CD14-positive monocyte (primary cell): ENCODE measurements around the gene TCEAL6. TPM values are rescaled to one million over a fixed set of nuclear protein-coding genes. Genes with fewer than 3 reads are reported as not detected.

Experiments
- DNase-seq, 3 donors: peaks; one replicate each; pipeline ENCODE4 v3.0.0-alpha.2; 2011 to 2022
- H2AFZ ChIP-seq: 2 replicates; pipeline ENCODE4 v1.6.0; 2012; ENCODE audit warnings: mild to moderate bottlenecking, low read depth, low read length, inconsistent platforms; ENCODE audit not compliant: insufficient read depth, poor library complexity, severe bottlenecking
- H3K27ac ChIP-seq, 2 donors: 1 replicate in 1 of 2; 2 replicates in 1 of 2; pipeline ENCODE4 v1.5.1; 2012 to 2013; ENCODE audit warnings: low read length in 2 of 2, control low read depth in 1 of 2, inconsistent platforms in 1 of 2, low read depth in 1 of 2, mild to moderate bottlenecking in 1 of 2
- H3K27me3 ChIP-seq, 2 donors: one replicate each; pipeline versions ENCODE4 v1.6.0 to v1.6.1; 2011 to 2013; ENCODE audit warnings: low read length in 2 of 2; ENCODE audit not compliant: control insufficient read depth in 2 of 2, insufficient read depth in 2 of 2
- H3K36me3 ChIP-seq, 2 donors: replicated peaks in 1 of 2; 1 replicate in 1 of 2; 2 replicates in 1 of 2; pipeline versions ENCODE4 v1.5.1 to v1.6.1; 2012 to 2013; ENCODE audit warnings: low read length in 2 of 2, control low read depth in 1 of 2, inconsistent platforms in 1 of 2, mild to moderate bottlenecking in 1 of 2; ENCODE audit not compliant: insufficient read depth in 2 of 2, control insufficient read depth in 1 of 2
- H3K4me1 ChIP-seq, 2 donors: 1 replicate in 1 of 2; 2 replicates in 1 of 2; pipeline versions ENCODE4 v1.5.1 to v1.6.1; 2012 to 2013; ENCODE audit warnings: low read length in 2 of 2, control low read depth in 1 of 2, inconsistent platforms in 1 of 2, mild to moderate bottlenecking in 1 of 2, moderate library complexity in 1 of 2; ENCODE audit not compliant: insufficient read depth in 2 of 2, control insufficient read depth in 1 of 2
- H3K4me2 ChIP-seq: replicated peaks from 2 replicates; pipeline ENCODE3; 2012; ENCODE audit warnings: low read length, moderate library complexity, mild to moderate bottlenecking; ENCODE audit not compliant: poor library complexity, severe bottlenecking; ENCODE audit errors: extremely low read depth
- H3K4me3 ChIP-seq, 3 experiments: fragments of 200-600 bp in 1 of 3; sonication (generic) in 1 of 3; replicated peaks in 1 of 3; 1 replicate in 2 of 3; 2 replicates in 1 of 3; pipeline ENCODE4 v1.5.1; 2011 to 2013; ENCODE audit warnings: low read length in 3 of 3, mild to moderate bottlenecking in 3 of 3, control low read depth in 2 of 3, low read depth in 2 of 3, inconsistent platforms in 1 of 3, moderate library complexity in 1 of 3
- H3K79me2 ChIP-seq: 2 replicates; pipeline ENCODE4 v1.6.0; 2012; ENCODE audit warnings: mild to moderate bottlenecking, control low read depth, inconsistent platforms, low read length, moderate library complexity; ENCODE audit not compliant: insufficient read depth
- H3K9ac ChIP-seq: 2 replicates; pipeline ENCODE4 v1.6.0; 2017; ENCODE audit warnings: low read length, mild to moderate bottlenecking; ENCODE audit not compliant: insufficient read depth, poor library complexity, severe bottlenecking
- H3K9me3 ChIP-seq, 2 donors: replicated peaks in 1 of 2; 1 replicate in 1 of 2; 2 replicates in 1 of 2; pipeline versions ENCODE4 v1.5.1 to v1.6.1; 2012 to 2013; ENCODE audit warnings: low read length in 2 of 2, control low read depth in 1 of 2; ENCODE audit not compliant: control insufficient read depth in 1 of 2, insufficient read depth in 1 of 2
- H4K20me1 ChIP-seq: 2 replicates; pipeline ENCODE4 v1.6.0; 2012; ENCODE audit warnings: mild to moderate bottlenecking, low read length, control low read depth, moderate library complexity; ENCODE audit not compliant: insufficient read depth
- H3K27ac Mint-ChIP-seq, 7 donors: one replicate each; pipeline ENCODE4 v1.8.0; 2020; ENCODE audit warnings: mild to moderate bottlenecking in 7 of 7, mixed read lengths in 7 of 7, moderate library complexity in 6 of 7, inconsistent platforms in 2 of 7
- H3K27me3 Mint-ChIP-seq, 3 donors: one replicate each; pipeline ENCODE4 v1.8.0; 2021 to 2022; ENCODE audit warnings: low read depth in 3 of 3, mild to moderate bottlenecking in 3 of 3, mixed read lengths in 3 of 3, moderate library complexity in 3 of 3, inconsistent platforms in 1 of 3
- H3K36me3 Mint-ChIP-seq, 2 donors: one replicate each; pipeline ENCODE4 v1.8.0; 2020; ENCODE audit warnings: mixed read lengths in 2 of 2, inconsistent platforms in 1 of 2, mild to moderate bottlenecking in 1 of 2
- H3K4me1 Mint-ChIP-seq: one replicate; pipeline ENCODE4 v1.8.0; 2020; ENCODE audit warnings: mild to moderate bottlenecking, mixed read lengths
- H3K4me3 Mint-ChIP-seq, 2 donors: one replicate each; pipeline ENCODE4 v1.8.0; 2020; ENCODE audit warnings: mild to moderate bottlenecking in 2 of 2, mixed read lengths in 2 of 2, moderate library complexity in 1 of 2
- H3K9me3 Mint-ChIP-seq, 7 donors: one replicate each; pipeline ENCODE4 v1.8.0; 2020 to 2022; ENCODE audit warnings: mixed read lengths in 7 of 7, mild to moderate bottlenecking in 6 of 7, moderate library complexity in 6 of 7, inconsistent platforms in 2 of 7
- WGBS: methylation state at CpG from one replicate; pipeline ENCODE4 v1.1.5; 2013; ENCODE audit warnings: missing lambda C conversion rate; ENCODE audit not compliant: insufficient coverage; 5-methylcytosine and 5-hydroxymethylcytosine counted together
- intact Hi-C, 2 donors: fragments of 100-400 bp; cut with micrococcal nuclease; formaldehyde crosslinking; loops; one replicate each; pipeline versions ENCODE4 v1.15.0 to v1.15.1; 2023
- polyA plus RNA-seq, 3 donors: library from polyadenylated mRNA; depleted of rRNA in 1 of 3; unstranded in 2 of 3; stranded (reverse) in 1 of 3; fragments of 300-500 nt in 2 of 3; fragments of >200 nt in 1 of 3; fragmentation: Illumina TruSeq in 2 of 3; gene quantifications; 1 replicate in 2 of 3; 2 replicates in 1 of 3; pipeline ENCODE4 v1.2.3, GENCODE V29; 2012 to 2021
- TF ChIP-seq, protein P1 (sequence below): fragments of 200-600 bp; IDR thresholded peaks from one replicate; pipeline ENCODE4 v1.8.0; 2022; ENCODE audit warnings: antibody characterized with exemption, mild to moderate bottlenecking

The TCEAL6 gene
- polyA plus RNA-seq, 3 donors = not detected

- H3K4me1 Mint-ChIP-seq = peaks cover 17% of the 10 kb centered on the region
- no peaks in the 10 kb centered on the region for H3K36me3 ChIP-seq
- H3K4me1 ChIP-seq = peaks cover 0 to 5% of the 10 kb centered on the region in 2 donors
- H3K27me3 Mint-ChIP-seq = peaks cover 19 to 31% (median 27%) of the 10 kb centered on the region in 3 donors
- peak within 1 kb of the TSS; percentile 70 for H3K4me2 ChIP-seq
- peak; percentile 3 to 21 (median 11) for DNase-seq
- H3K9ac ChIP-seq = no peak within 1 kb of the TSS
- TF ChIP-seq, protein P1, sequence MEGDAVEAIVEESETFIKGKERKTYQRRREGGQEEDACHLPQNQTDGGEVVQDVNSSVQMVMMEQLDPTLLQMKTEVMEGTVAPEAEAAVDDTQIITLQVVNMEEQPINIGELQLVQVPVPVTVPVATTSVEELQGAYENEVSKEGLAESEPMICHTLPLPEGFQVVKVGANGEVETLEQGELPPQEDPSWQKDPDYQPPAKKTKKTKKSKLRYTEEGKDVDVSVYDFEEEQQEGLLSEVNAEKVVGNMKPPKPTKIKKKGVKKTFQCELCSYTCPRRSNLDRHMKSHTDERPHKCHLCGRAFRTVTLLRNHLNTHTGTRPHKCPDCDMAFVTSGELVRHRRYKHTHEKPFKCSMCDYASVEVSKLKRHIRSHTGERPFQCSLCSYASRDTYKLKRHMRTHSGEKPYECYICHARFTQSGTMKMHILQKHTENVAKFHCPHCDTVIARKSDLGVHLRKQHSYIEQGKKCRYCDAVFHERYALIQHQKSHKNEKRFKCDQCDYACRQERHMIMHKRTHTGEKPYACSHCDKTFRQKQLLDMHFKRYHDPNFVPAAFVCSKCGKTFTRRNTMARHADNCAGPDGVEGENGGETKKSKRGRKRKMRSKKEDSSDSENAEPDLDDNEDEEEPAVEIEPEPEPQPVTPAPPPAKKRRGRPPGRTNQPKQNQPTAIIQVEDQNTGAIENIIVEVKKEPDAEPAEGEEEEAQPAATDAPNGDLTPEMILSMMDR = no peak
- H3K4me3 Mint-ChIP-seq = peak within 1 kb of the TSS; percentile 74 to 93
- H3K79me2 ChIP-seq = no peaks in the 10 kb centered on the region
- no peaks in the 10 kb centered on the region for H3K36me3 Mint-ChIP-seq
- peaks cover 0 to 12% (median 5%) of the 10 kb centered on the region in 7 donors for H3K9me3 Mint-ChIP-seq
- H4K20me1 ChIP-seq = no peaks in the 10 kb centered on the region
- no peaks in the 10 kb centered on the region for H3K9me3 ChIP-seq
- WGBS = 0% methylated on average over 3 of the region's 15 CpGs
- peak within 1 kb of the TSS; percentile 69 for H2AFZ ChIP-seq
- H3K27ac ChIP-seq = no peak within 1 kb of the TSS
- intact Hi-C loops = no loop called here
- peak within 1 kb of the TSS; percentile 11 to 69 (median 29) for H3K4me3 ChIP-seq
- peak within 1 kb of the TSS in 1 of 7 donors; percentile 45 for H3K27ac Mint-ChIP-seq
- peaks cover 10 to 17% of the 10 kb centered on the region in 2 donors for H3K27me3 ChIP-seq
These were observed 13.5 kb upstream of the TCEAL6 start, which contains the start of gene BEX5 for GRCh38 chrX:102155806-102156179. Gene BEX5 (minus strand): TSS chrX:102155977. CDS start chrX:102154265, 1,712 bp downstream.

- no peaks in the 10 kb centered on the region for H4K20me1 ChIP-seq
- DNase-seq = no peak
- H3K27ac Mint-ChIP-seq = no peak overlapping the region
- H2AFZ ChIP-seq = peak overlapping the region; percentile 69
- no CpG with 5 or more reads among the region's 32 CpGs for WGBS
- peaks cover 0 to 5% of the 10 kb centered on the region in 2 donors for H3K4me1 ChIP-seq
- H3K36me3 ChIP-seq = no peaks in the 10 kb centered on the region
- H3K27me3 ChIP-seq = peaks cover 10 to 17% of the 10 kb centered on the region in 2 donors
- peaks cover 17% of the 10 kb centered on the region for H3K4me1 Mint-ChIP-seq
- peak overlapping the region; percentile 74 to 93 for H3K4me3 Mint-ChIP-seq
- H3K27me3 Mint-ChIP-seq = peaks cover 19 to 31% (median 27%) of the 10 kb centered on the region in 3 donors
- no peaks in the 10 kb centered on the region for H3K79me2 ChIP-seq
- H3K27ac ChIP-seq = no peak overlapping the region
- H3K4me2 ChIP-seq = peak overlapping the region; percentile 70
- no peaks in the 10 kb centered on the region for H3K36me3 Mint-ChIP-seq
- H3K9me3 Mint-ChIP-seq = peaks cover 0 to 12% (median 5%) of the 10 kb centered on the region in 7 donors
- H3K9me3 ChIP-seq = no peaks in the 10 kb centered on the region
- peak overlapping the region; percentile 11 to 69 (median 29) for H3K4me3 ChIP-seq
- intact Hi-C loops = no loop called here
- H3K9ac ChIP-seq = no peak overlapping the region
- TF ChIP-seq, protein P1 = no peak
These were observed 12.9 kb upstream of the TCEAL6 start for GRCh38 chrX:102154900-102155805.
